Measurements from ENCODE around the gene EDNRA.

The EDNRA gene

GRCh38 chr4:147530134-147530533 lies 49.2 kb downstream of the EDNRA start:
- H2AFZ ChIP-seq (ENCODE audit: low read depth): no peak overlapping the region
- no peaks in the 10 kb centered on the region for H3K79me2 ChIP-seq (ENCODE audit: insufficient read depth, low read depth)
- H3K4me2 ChIP-seq: no peak overlapping the region
- H3K9ac ChIP-seq: no peak overlapping the region
- no peaks in the 10 kb centered on the region for H3K4me1 ChIP-seq (ENCODE audit: low read depth, poor library complexity, severe bottlenecking)
- H3K36me3 ChIP-seq (ENCODE audit: insufficient read depth): no peaks in the 10 kb centered on the region
- H3K4me3 ChIP-seq (IDR thresholded peaks at IDR 0.05; ENCODE audit: insufficient read depth, low read depth, low read length): no peak overlapping the region
- H4K20me1 ChIP-seq (ENCODE audit: insufficient read depth): no peaks in the 10 kb centered on the region
- H3K27me3 ChIP-seq (ENCODE audit: insufficient read depth, low read depth): no peaks in the 10 kb centered on the region
- no peak overlapping the region for H3K27ac ChIP-seq
- no peak for TF ChIP-seq CTCF (conservative IDR thresholded peaks at IDR 0.05; ENCODE audit: low read depth, low read length)

GRCh38 chr4:147530723-147531122 lies 49.8 kb downstream of the EDNRA start:
- TF ChIP-seq CTCF (conservative IDR thresholded peaks at IDR 0.05; ENCODE audit: low read depth, low read length): no peak
- Histone ChIP-seq H3K79me2 (ENCODE audit: insufficient read depth, low read depth) (no peaks in the 10 kb centered on the region), H3K4me2 (no peak overlapping the region)

GRCh38 chr4:147532896-147533295 lies 52.0 kb downstream of the EDNRA start:
- no peaks in the 10 kb centered on the region for H3K79me2 ChIP-seq (ENCODE audit: insufficient read depth, low read depth)
- no peak overlapping the region for H3K27ac ChIP-seq
- no peaks in the 10 kb centered on the region for H4K20me1 ChIP-seq (ENCODE audit: insufficient read depth)
- no peaks in the 10 kb centered on the region for H3K27me3 ChIP-seq (ENCODE audit: insufficient read depth, low read depth)
- no peaks in the 10 kb centered on the region for H3K4me1 ChIP-seq (ENCODE audit: low read depth, poor library complexity, severe bottlenecking)
- no peak overlapping the region for H2AFZ ChIP-seq (ENCODE audit: low read depth)
- H3K4me3 ChIP-seq (IDR thresholded peaks at IDR 0.05; ENCODE audit: insufficient read depth, low read depth, low read length): no peak overlapping the region
- no peaks in the 10 kb centered on the region for H3K36me3 ChIP-seq (ENCODE audit: insufficient read depth)
- no peak overlapping the region for H3K9ac ChIP-seq
- H3K4me2 ChIP-seq: no peak overlapping the region
- TF ChIP-seq CTCF (conservative IDR thresholded peaks at IDR 0.05; ENCODE audit: low read depth, low read length): no peak

More at GRCh38 chr4:147530723-147531122, 49.8 kb downstream of the EDNRA start:
- no peaks in the 10 kb centered on the region for H3K36me3 ChIP-seq (ENCODE audit: insufficient read depth)
- H3K9ac ChIP-seq: no peak overlapping the region
- no peaks in the 10 kb centered on the region for H3K4me1 ChIP-seq (ENCODE audit: low read depth, poor library complexity, severe bottlenecking)
- H3K4me3 ChIP-seq (IDR thresholded peaks at IDR 0.05; ENCODE audit: insufficient read depth, low read depth, low read length): no peak overlapping the region
- H4K20me1 ChIP-seq (ENCODE audit: insufficient read depth): no peaks in the 10 kb centered on the region
- H3K27me3 ChIP-seq (ENCODE audit: insufficient read depth, low read depth): no peaks in the 10 kb centered on the region
- no peak overlapping the region for H3K27ac ChIP-seq
- no peak overlapping the region for H2AFZ ChIP-seq (ENCODE audit: low read depth)

GRCh38 chr4:147533331-147533730 lies 52.4 kb downstream of the EDNRA start:
- H3K4me2 ChIP-seq: no peak overlapping the region
- H4K20me1 ChIP-seq (ENCODE audit: insufficient read depth): no peaks in the 10 kb centered on the region
- no peak overlapping the region for H3K9ac ChIP-seq
- H2AFZ ChIP-seq (ENCODE audit: low read depth): no peak overlapping the region
- H3K79me2 ChIP-seq (ENCODE audit: insufficient read depth, low read depth): no peaks in the 10 kb centered on the region
- H3K36me3 ChIP-seq (ENCODE audit: insufficient read depth): no peaks in the 10 kb centered on the region
- H3K27ac ChIP-seq: no peak overlapping the region
- H3K4me3 ChIP-seq (IDR thresholded peaks at IDR 0.05; ENCODE audit: insufficient read depth, low read depth, low read length): no peak overlapping the region
- TF ChIP-seq CTCF (conservative IDR thresholded peaks at IDR 0.05; ENCODE audit: low read depth, low read length): no peak
- H3K4me1 ChIP-seq (ENCODE audit: low read depth, poor library complexity, severe bottlenecking): no peaks in the 10 kb centered on the region
- H3K27me3 ChIP-seq (ENCODE audit: insufficient read depth, low read depth): no peaks in the 10 kb centered on the region

Data from KMS-11 (cell line).